ENCODE results near the gene CSNK1G3. TPM values are rescaled to one million over a fixed set of nuclear protein-coding genes. Genes with fewer than 3 reads are reported as not detected.

The CSNK1G3 gene
- total and polyA plus RNA-seq, 8 donors = 12.9 to 151 (median 20.3) TPM

GRCh38 chr5:123659495-123659894 is 147.5 kb downstream of the CSNK1G3 start:
- H3K27me3 ChIP-seq = no peaks in the 10 kb centered on the region
- no peaks in the 10 kb centered on the region for H3K36me3 ChIP-seq
- H3K9me3 ChIP-seq = peaks cover 0 to 10% (median under 1%) of the 10 kb centered on the region in 4 donors
- H3K4me3 ChIP-seq = no peak overlapping the region
- WGBS, 5 donors = 49 to 59% (median 56%) methylated on average over 2 of the region's 2 CpGs
- DNase-seq = no peak
- no peak for TF ChIP-seq EP300 (IDR thresholded peaks at IDR 0.05)
- no peak for TF ChIP-seq POLR2A (IDR thresholded peaks at IDR 0.05)
- no peak for TF ChIP-seq POLR2AphosphoS5 (IDR thresholded peaks at IDR 0.05)
- TF ChIP-seq CTCF (IDR thresholded peaks at IDR 0.05) = no peak
- no peak overlapping the region for H3K27ac ChIP-seq
- no peaks in the 10 kb centered on the region for H3K4me1 ChIP-seq
- intact Hi-C loops (cut with DNase I; ENCODE audit: low total_unique reads) = no loop called here

- TF ChIP-seq CTCF (IDR thresholded peaks at IDR 0.05) (no peak), POLR2AphosphoS5 (IDR thresholded peaks at IDR 0.05) (no peak), EP300 (IDR thresholded peaks at IDR 0.05) (no peak), POLR2A (IDR thresholded peaks at IDR 0.05) (no peak)
- Histone ChIP-seq H3K4me3 (no peak overlapping the region), H3K27ac (no peak overlapping the region), H3K4me1 (no peaks in the 10 kb centered on the region), H3K27me3 (no peaks in the 10 kb centered on the region), H3K36me3 (no peaks in the 10 kb centered on the region), H3K9me3 (peaks cover 0 to 26% (median 16%) of the 10 kb centered on the region in 4 donors)
- 93 to 96% (median 95%) methylated on average over 1 of the region's 1 CpG for WGBS, 5 donors
- intact Hi-C loops (cut with DNase I; ENCODE audit: low total_unique reads) = no loop called here
- DNase-seq = no peak
These were observed 153.0 kb downstream of the CSNK1G3 start for GRCh38 chr5:123664961-123665360.

- no peaks in the 10 kb centered on the region for H3K4me1 ChIP-seq
- H3K36me3 ChIP-seq = no peaks in the 10 kb centered on the region
- no peak for DNase-seq
- no peak overlapping the region for H3K4me3 ChIP-seq
- no peak overlapping the region for H3K27ac ChIP-seq
- TF ChIP-seq POLR2A (IDR thresholded peaks at IDR 0.05) (no peak), POLR2AphosphoS5 (IDR thresholded peaks at IDR 0.05) (no peak), EP300 (IDR thresholded peaks at IDR 0.05) (no peak), CTCF (IDR thresholded peaks at IDR 0.05) (no peak)
- WGBS, 5 donors = 74 to 100% (median 95%) methylated on average over 2 of the region's 2 CpGs
- intact Hi-C loops (cut with DNase I; ENCODE audit: low total_unique reads) = no loop called here
- H3K9me3 ChIP-seq = peaks cover 0 to 26% (median 16%) of the 10 kb centered on the region in 4 donors
- no peaks in the 10 kb centered on the region for H3K27me3 ChIP-seq
These were observed 153.9 kb downstream of the CSNK1G3 start for GRCh38 chr5:123665822-123666371.

Other genes starting within 250 kb of the CSNK1G3 start
- 10 to 100 TPM in 3 of 5 donors, 1 to 10 TPM in 2; 3.5 to 27.5 (median 12.5) TPM for gene CEP120, start 88.8 kb upstream of the CSNK1G3 start, total RNA-seq
- 1 to 10 TPM; 3.7 to 5.8 (median 4.0) TPM for gene CEP120, start 88.8 kb upstream of the CSNK1G3 start, polyA plus RNA-seq